ENCODE measurements around the gene CASZ1.

DNA sequence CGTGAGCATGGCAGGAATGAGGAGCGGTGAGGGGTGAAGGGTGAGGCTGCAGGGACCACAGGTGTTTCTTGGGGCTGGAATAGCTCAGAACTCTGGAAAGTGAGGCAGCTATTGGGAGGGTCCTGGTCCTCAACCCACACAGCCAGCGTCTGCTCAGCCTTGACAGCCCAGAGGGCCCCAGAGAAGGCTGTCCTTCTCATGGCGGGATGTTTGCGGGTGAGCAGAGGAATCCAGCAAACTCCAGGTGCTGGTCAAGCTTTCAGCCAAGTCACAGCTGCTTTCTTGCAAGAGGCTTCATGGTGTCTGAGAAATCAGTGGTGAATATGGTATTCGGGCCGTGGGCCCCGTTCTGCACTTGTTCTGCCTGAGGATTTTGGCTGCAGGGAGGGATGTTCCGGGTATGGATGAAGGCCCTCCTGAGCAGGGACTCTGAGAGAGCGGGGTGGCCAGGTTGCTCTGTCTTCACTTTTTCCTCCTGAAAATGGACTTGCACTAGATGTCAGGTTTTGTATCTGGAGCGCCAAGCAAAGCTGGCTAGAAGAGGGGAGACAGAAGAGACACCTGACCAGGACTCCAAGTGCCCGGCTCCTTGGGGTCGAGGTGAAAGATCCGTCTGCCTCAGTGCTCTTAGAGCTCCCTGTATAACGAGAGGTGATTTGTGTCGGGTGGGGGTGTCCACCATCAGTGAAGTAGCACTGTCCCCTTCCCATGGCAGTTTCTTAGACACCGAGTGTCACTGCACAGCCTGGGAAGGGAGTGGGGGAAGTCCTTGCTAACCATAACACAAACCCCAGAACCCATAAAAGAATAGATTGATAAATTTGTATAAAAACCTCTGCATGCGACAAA lies 181.8 kb downstream of the CASZ1 start:
- TF ChIP-seq, protein P1, sequence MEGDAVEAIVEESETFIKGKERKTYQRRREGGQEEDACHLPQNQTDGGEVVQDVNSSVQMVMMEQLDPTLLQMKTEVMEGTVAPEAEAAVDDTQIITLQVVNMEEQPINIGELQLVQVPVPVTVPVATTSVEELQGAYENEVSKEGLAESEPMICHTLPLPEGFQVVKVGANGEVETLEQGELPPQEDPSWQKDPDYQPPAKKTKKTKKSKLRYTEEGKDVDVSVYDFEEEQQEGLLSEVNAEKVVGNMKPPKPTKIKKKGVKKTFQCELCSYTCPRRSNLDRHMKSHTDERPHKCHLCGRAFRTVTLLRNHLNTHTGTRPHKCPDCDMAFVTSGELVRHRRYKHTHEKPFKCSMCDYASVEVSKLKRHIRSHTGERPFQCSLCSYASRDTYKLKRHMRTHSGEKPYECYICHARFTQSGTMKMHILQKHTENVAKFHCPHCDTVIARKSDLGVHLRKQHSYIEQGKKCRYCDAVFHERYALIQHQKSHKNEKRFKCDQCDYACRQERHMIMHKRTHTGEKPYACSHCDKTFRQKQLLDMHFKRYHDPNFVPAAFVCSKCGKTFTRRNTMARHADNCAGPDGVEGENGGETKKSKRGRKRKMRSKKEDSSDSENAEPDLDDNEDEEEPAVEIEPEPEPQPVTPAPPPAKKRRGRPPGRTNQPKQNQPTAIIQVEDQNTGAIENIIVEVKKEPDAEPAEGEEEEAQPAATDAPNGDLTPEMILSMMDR (IDR thresholded peaks at IDR 0.05): no peak
- TF ChIP-seq POLR2AphosphoS5 (IDR thresholded peaks at IDR 0.05) (no peak), EP300 (IDR thresholded peaks at IDR 0.05) (no peak), POLR2A (IDR thresholded peaks at IDR 0.05; ENCODE audit: low read depth) (no peak)
